GM18499 (cell line): ENCODE results near the gene GRM7.

ENCODE experiments used
- ATAC-seq: cut with Tn5 transposase; IDR thresholded peaks from one replicate; pipeline ENCODE4 v1.9.1; 2021; ENCODE audit warnings: moderate number of reproducible peaks; ENCODE audit not compliant: insufficient read depth, unreplicated experiment

GRM7 gene

DNA sequence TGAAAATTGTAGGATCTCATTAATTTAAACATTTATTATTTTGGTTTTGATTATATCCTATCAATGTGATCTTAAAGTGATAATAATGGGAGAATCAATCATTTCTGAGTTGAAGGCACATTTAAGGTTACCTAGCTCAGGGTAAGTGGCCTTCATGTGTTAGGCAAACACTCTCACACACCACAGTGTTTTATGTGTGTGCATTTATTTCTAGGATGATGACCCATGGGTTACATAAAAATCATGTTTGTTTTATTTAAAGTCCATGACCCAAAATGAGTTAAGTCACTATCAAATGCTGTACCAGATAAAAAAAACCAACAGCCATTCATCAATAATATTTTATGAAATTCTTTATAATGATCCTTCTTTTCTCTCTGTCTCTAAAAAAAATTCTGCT, 520.8 kb downstream of the GRM7 start:
- no peak for ATAC-seq

DNA sequence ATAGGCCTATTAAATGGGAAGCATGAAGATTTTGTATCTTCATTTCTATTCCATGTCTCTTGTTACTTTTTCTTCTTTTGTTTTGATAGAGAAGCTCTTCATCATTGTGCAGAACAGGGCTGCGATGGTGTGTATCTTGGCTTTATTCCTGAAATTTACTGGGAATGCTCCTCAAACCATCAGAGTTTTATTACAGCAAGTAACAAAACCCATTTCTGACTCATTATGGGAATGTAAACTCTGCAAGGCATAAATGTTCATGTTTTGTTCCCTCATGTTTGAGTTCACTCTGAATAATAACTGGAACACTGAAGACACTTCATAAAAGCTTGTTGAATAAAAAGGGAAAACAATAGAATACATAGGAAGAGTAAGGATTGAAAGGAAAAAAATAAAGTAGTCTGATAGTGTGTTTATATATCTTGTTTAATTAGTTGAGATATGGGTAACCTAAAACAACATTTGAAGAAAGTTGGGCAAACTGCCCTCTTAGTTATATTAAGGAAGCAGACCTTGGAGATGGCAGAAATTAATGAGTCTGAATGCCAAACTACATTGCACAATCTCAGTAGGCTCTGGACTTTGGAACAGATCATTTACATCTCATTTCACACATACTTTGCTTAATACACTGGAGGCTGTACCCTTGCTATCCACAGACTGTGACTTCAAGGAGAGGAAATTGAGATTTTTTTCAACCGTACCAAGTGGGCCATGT, 521.5 kb downstream of the GRM7 start:
- no peak for ATAC-seq

DNA sequence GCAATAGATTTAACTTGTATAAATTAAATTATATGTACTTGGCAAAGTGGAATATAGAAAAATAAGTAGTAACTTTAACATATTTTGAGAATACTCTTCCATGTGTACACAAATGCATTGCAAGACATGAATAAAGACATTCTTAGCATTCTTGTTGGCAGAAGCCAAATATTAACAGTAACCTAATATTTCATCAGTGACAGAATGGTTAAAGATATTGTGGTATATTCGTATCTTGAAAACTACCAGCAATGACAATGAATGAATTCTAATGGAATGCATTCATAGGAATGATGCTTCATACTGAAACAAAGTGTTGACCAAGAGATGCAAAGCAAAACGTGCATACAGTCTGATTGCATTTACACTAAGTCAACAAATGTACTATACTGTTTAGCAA, 524.7 kb downstream of the GRM7 start:
- ATAC-seq: no peak

- ATAC-seq: no peak
These were observed 527.1 kb downstream of the GRM7 start for GRCh38 chr3:7388026-7388425.

DNA sequence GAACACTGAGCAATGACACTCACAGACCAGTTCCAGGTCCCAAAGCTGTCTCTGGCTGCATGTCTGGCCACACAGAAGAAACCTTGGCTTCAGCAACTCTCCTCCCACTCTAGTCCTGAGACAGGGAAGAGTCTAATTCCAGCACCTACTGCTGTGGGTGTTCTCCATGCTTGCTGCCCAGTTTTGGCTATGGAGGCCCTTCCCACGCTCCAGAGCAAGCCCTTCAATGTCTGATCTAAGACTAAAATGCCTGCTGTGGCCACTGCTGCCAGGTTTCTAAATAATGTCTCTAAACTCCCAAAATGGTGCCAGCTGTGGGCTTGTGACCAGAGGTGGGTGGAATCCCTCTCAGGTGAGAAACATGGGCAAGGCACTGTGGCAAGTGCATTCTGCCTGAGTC, 531.3 kb downstream of the GRM7 start:
- ATAC-seq: no peak

DNA sequence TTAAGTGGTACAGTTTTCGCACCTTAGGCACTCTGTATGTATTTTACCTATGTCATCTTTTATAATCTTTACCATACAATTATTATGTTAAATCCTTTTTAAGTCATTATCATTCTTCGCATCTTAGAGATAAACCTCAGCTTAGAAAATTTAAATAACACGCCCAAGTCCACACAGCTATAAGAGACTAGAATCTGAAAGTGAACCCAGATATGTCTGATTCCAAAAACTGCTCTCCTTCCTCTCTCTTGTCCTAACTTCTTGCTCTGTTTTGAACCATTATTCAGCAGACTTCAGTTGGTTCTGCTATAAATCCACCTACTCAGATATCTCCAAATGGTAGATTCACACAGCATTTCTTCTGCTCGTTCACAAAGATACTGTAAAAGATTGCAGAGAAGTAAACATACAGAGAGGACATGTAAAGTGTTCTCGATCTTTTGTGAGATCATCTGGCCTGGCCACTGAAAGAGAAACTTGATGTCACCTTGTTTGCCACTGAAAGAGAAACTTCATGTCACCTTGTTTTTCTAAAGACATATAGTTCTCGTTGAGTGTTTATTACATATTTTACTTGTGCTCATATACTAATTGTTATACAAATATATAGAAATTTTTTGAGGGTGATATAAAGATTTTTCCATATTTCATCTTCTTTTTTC, 533.2 kb downstream of the GRM7 start:
- no peak for ATAC-seq

DNA sequence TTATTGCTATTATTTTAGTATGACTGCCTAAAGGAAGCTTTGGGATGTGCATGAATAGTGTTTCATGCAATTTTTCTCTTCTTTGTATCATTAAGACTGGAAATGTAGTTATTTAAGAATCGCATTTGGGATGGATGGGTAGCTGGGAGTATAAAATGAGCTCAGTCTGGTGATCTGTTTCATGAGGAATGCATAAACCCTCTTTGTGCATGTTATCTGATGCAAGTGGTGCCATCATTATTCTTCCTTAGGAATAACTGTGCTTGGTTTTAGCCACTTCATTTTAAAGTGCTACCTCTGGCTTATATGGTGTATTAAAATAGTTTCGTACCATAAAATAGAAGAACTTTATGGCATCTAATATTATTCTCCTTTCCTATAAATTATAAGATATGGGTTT, 535.6 kb downstream of the GRM7 start:
- no peak for ATAC-seq

DNA sequence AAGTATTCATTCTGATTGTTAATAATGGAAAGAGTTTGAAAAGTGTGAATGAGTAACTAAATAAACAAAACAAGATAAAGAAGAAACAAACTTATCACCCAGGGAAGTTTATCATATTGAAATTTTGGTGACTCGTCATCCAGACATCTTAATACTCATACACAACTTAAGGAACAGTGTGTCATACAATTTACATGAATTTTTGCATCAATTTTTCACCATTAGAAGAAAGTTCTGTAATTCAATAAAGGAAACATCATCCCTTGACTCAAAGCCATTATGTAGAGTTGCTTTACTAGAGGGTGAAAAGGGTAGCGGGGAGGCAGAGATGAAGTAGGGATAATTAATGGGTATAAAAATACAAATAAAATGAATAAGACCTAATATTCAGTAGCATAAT, 536.2 kb downstream of the GRM7 start:
- ATAC-seq: no peak

DNA sequence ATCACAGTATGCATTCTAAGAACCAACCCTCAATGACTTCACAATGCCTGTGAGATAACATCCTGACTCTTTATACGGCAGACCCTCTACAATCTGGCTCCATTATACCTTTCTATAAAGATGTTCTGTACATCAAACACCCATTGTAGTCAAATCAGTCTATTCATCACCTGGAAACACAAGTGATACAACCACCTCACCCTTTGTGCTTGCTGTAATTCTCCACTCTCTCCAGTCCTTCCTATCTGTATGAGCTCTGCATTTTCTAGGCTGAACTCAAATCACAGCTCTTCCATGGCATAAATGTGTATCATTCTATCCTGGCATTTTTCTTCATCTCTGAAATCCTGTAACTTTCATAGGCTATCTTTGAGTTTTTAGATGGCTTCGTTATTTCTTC, 539.4 kb downstream of the GRM7 start:
- no peak for ATAC-seq

GRCh38 chr3:7401418-7401817, 540.5 kb downstream of the GRM7 start:
- ATAC-seq: no peak

GRCh38 chr3:7407107-7407506, 546.2 kb downstream of the GRM7 start:
- no peak for ATAC-seq

DNA sequence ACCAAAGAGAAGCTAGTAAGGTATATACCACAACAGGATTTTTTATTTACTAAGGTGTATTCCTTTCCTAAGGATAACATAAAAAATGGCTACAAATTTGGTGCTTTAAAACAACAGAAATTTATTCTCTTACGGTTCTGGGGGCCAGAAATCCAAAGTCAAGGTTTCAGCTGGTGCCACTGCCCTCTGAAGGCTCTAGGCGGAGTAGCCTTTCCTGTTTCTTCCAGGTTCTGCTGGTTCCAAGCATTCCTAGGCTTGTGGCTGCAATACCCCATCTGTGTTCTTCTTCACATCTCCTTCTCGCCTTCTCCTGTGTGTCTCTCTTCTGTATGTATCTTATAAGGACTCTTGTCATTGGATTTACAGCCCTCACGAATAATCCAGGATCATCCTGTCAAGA, 549.9 kb downstream of the GRM7 start:
- ATAC-seq: no peak

DNA sequence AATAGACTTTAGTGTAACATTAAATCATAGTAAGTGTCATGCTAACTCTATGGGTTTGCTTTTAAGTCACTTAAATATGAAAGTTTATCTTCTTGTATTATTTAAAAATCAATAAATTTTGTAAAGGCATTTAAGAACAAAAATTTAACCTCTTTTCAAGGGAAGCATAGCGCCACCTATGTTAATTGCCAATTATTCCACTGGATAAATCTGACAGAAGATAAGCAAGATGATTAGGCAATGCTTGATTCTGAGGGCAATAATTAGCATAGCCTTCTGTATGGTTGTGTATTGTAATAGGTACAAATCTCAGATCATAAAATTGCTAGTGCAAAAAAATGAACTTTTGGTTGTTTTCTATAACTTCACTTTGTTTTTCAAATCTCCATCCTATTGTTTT, 560.1 kb downstream of the GRM7 start:
- ATAC-seq: no peak

DNA sequence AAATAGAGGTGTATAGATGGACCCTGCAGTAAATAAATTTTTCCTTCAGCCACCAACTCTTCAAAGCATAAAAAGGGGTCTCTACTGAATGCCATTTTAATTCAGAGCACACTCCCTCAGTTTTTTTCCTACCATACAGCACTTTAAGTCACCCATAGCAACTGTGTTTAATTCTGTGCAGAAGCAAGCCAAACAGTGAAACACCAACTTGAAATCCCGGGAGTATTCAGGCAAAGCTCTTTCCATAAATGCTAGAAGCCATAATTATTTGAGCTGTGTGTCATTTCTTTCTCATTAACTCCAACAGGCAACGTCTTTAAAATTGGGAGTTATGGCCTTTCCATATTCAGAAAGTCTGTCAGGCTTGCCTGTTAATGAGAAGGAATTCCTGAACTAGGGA, 562.1 kb downstream of the GRM7 start:
- no peak for ATAC-seq

- ATAC-seq: no peak
These were observed 563.1 kb downstream of the GRM7 start for GRCh38 chr3:7423995-7424394.

DNA sequence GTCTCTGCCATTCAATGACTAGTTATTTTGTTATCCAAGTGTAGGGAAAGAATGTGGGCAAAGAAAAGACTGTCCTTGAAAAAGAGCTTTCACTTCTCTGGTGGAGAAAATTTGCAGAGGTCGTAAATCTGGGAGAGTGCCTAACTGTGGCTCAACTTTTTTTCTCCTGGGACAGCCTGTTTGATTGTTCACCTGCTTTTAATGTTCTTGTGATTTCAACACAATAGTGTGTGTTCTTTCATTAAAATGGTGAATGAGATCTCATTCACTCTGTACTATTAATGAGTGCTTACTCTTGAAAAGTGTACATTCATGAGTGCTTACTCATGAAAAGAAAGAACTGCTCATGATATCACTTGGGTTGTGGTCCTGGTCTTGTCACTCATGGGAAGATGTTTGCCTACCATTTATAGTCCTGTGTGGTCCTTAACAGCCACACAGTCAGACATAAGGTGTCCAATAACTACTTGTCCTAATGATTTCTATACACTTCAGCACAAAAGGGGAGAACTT, 567.3 kb downstream of the GRM7 start:
- ATAC-seq: no peak

DNA sequence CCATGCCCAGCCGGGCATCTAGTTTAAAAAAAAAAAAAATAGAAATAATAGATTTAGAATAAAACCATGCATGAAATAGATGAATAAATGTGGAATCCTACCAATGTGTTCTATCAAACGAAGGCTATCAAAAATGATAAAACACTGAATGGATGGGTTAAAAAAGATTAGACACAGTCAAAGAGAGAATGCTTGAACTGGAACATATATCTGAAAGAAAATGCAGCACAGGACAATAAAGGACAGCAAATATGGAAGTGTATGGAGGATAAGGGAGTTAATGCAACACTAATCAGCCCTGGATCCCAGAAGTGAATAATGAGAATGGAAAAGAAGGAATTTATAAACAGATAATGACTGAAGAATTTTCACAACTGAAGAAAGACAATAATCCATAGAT, 571.7 kb downstream of the GRM7 start:
- no peak for ATAC-seq

GRCh38 chr3:7433073-7433472, 572.2 kb downstream of the GRM7 start:
- ATAC-seq: no peak

DNA sequence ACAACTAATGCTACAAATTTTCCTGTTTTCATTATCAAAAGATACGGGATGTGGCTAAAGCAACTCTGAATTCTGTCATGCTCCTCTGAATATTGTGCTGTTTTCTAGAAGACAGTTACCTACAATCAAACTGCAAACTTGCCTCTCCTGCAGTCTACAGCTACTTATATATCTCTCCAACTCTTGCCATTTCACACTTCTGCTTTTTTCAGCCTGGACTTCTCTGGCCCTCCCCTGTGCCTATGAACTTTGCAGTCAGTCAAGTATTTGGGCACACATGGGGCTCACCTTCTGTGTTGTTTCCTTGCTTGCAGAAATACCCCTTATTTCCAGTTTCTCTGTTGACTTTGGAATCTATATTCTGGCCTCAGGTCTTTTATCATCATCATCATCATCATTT, 575.6 kb downstream of the GRM7 start:
- ATAC-seq: no peak

DNA sequence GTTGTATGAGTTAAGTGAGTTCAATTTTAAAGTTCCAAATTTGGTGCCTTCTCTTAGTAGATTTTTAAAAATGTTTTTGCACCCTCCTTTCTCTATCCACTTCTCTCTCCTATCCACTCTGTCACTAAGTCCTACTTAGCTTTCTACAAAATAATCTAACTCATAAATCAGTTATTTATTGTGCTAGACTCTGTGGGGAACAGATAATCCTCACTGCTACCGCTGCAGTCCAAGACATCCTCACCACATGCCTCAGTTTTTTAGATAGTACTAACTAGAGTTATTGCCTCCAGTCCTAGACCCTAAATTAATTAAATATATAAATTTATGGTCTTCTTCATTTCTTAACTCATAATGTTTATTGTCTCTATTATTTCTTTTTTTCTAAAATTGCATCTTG, 576.3 kb downstream of the GRM7 start:
- ATAC-seq: no peak

DNA sequence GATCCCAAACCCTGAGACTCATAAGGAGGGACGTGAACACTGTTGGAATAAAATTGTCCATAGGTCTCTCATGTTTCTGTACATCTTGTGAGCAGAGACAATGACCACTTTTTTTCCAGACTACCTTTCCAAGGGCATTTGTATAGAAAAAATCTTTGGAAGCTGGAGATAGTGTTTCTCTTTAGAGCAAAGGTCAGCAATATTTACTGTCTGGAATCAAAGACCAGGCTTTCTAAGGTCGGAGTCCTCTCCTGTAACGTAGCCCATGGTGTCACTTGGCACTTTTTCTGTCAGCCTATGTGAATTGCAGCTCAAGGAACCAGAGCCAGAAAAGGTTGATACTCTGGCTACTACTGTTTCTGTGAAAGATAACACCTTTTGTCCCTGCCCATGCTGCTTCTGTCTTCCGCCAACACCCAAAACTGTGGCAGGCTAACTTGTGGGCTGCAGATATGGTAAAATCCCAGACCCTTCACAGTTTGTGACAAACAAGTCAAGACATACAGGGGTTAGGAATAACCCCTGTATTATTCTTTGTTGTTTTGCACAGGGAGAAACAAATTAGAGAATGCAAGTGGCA, 578.3 kb downstream of the GRM7 start:
- ATAC-seq: no peak

GRCh38 chr3:7444886-7445285, 584.0 kb downstream of the GRM7 start:
- ATAC-seq: no peak
